GM23248 (cell line): Measurements from ENCODE around the gene MAT2B. TPM values are rescaled to one million over a fixed set of nuclear protein-coding genes. Genes with fewer than 3 reads are reported as not detected.
"Not testable (repeated sequence)": the region's sequence is repeated elsewhere in the genome, so short reads cannot be mapped to it uniquely, and the experiment has no call there.

Source experiments
- DNase-seq: peaks from one replicate; pipeline ENCODE4 v3.0.0-alpha.2; 2015
- H2AFZ ChIP-seq: fragments of 200-600 bp; sonication (generic); 2 replicates; pipeline ENCODE4 v1.6.1; 2016; ENCODE audit warnings: antibody characterized with exemption
- H3F3A ChIP-seq: fragments of 200-600 bp; sonication (generic); 2 replicates; pipeline ENCODE4 v1.6.1; 2016; ENCODE audit warnings: mild to moderate bottlenecking, antibody characterized with exemption, mixed run types; ENCODE audit not compliant: insufficient read depth
- H3K27ac ChIP-seq: fragments of 200-600 bp; sonication (generic); 2 replicates; pipeline ENCODE4 v1.5.1; 2016; ENCODE audit warnings: mild to moderate bottlenecking
- H3K27me3 ChIP-seq: fragments of 200-600 bp; sonication (generic); replicated peaks from 2 replicates; pipeline ENCODE4 v1.6.1; 2016; ENCODE audit warnings: mild to moderate bottlenecking; ENCODE audit not compliant: insufficient read depth
- H3K36me3 ChIP-seq: fragments of 200-600 bp; sonication (generic); 2 replicates; pipeline ENCODE4 v1.6.1; 2016; ENCODE audit warnings: low read depth, mild to moderate bottlenecking
- H3K4me1 ChIP-seq: fragments of 200-600 bp; sonication (generic); 2 replicates; pipeline ENCODE4 v1.6.1; 2016; ENCODE audit warnings: mild to moderate bottlenecking; ENCODE audit not compliant: insufficient read depth
- H3K4me2 ChIP-seq: fragments of 200-600 bp; sonication (generic); one replicate; pipeline ENCODE4 v1.6.1; 2016; ENCODE audit warnings: mild to moderate bottlenecking; ENCODE audit not compliant: unreplicated experiment
- H3K4me3 ChIP-seq: fragments of 200-600 bp; sonication (generic); 2 replicates; pipeline ENCODE4 v1.5.1; 2016; ENCODE audit warnings: mild to moderate bottlenecking
- H3K79me2 ChIP-seq: fragments of 200-600 bp; sonication (generic); 2 replicates; pipeline ENCODE4 v1.6.1; 2016; ENCODE audit warnings: mild to moderate bottlenecking; ENCODE audit not compliant: insufficient read depth
- H3K9ac ChIP-seq: fragments of 200-600 bp; sonication (generic); 2 replicates; pipeline ENCODE4 v1.6.1; 2016; ENCODE audit warnings: mild to moderate bottlenecking
- H3K9me2 ChIP-seq: fragments of 200-600 bp; sonication (generic); 2 replicates; pipeline ENCODE4 v1.6.1; 2016; ENCODE audit warnings: mixed run types, mild to moderate bottlenecking, moderate library complexity; ENCODE audit not compliant: insufficient read depth
- H3K9me3 ChIP-seq: fragments of 200-600 bp; sonication (generic); one replicate; pipeline ENCODE4 v1.6.1; 2017; ENCODE audit warnings: low read depth
- H4K20me1 ChIP-seq: fragments of 200-600 bp; sonication (generic); 2 replicates; pipeline ENCODE4 v1.6.0; 2016; ENCODE audit not compliant: insufficient read depth
- EZH2 ChIP-seq: fragments of 200-600 bp; sonication (generic); IDR thresholded peaks from 2 replicates; pipeline ENCODE4 v1.6.1; 2018; ENCODE audit warnings: antibody characterized with exemption, mild to moderate bottlenecking; ENCODE audit not compliant: insufficient read depth, poor library complexity, severe bottlenecking
- EZH2phosphoT487 ChIP-seq: fragments of 200-600 bp; sonication (generic); IDR thresholded peaks from 2 replicates; pipeline ENCODE4 v1.6.1; 2018; ENCODE audit warnings: antibody characterized with exemption, moderate library complexity, mild to moderate bottlenecking, low read depth; ENCODE audit not compliant: insufficient read depth
- WGBS, 2 experiments: methylation state at CpG; one replicate each; pipeline ENCODE4 v1.1.6; 2015 to 2017; ENCODE audit warnings: low lambda C conversion rate in 2 of 2, low coverage in 1 of 2; ENCODE audit errors: missing lambda C conversion rate in 2 of 2; 5-methylcytosine and 5-hydroxymethylcytosine counted together
- in situ Hi-C: fragments of 300-500 bp; cut with MboI; formaldehyde crosslinking; loops from 2 replicates; pipeline ENCODE4 v1.15.0; 2020
- polyA plus RNA-seq: library from polyadenylated mRNA; unstranded; fragments of >200 nt; fragmentation: Nextera tagmentation; extraction: Ambion mirVana; gene quantifications from 2 replicates; pipeline ENCODE4 v1.2.1, GENCODE V29; 2016
- total RNA-seq: library from RNA; depleted of rRNA; stranded (reverse); fragments of >200 nt; shearing (Covaris generic); gene quantifications from 2 replicates; pipeline ENCODE4 v1.2.3, GENCODE V29; 2014

The MAT2B gene
- total and polyA plus RNA-seq, 2 experiments from 2014 or later = 63.1 to 95.5 TPM

DNA sequence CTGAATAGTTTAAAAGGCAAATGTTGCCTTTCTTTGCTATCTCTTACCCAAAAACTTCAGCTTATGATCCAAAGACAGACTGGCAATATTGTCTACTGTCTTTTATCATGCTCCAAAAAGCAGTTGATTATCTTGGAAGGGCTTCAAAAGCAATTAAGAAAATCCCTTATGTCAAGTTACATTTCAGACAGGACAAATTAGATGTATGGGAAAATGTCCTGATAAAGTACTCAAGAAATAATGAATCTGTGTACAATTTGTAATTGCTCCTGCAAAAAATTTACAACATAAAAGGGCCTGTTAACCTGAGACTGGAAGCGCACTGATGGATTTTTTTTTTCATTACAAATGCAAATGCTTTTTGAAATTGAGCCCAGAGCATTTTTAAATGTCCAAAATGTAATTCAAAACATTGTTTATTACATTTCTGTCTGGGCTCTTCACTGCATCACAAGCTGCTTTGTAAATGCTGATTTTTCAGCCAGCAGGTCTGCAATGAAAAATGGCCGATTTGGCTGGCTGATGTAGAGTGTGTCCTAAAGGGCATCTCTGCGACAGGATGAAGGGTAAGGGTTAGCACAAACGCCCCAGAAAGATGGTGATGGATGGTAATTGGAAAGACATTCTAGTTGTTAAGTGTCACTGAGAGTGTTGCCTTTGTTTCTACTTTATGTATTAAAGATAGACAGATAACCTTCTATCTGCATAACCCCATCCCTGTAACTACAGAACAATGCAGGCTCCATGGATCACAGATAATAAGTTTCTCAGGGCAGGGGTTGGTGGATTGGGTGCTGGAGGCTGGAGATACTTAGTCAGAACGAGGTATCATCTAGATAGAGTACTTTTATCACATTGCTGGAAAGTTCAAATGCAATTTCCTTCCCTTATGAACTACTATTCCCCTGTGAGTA, 27.0 kb downstream of the MAT2B start:
- H3K27me3 ChIP-seq = peaks cover 13% of the 10 kb centered on the region
- H3K9me3 ChIP-seq = no peaks in the 10 kb centered on the region
- no peak overlapping the region for H3K4me2 ChIP-seq
- in situ Hi-C loops = no loop called here
- H3K9me2 ChIP-seq = no peaks in the 10 kb centered on the region
- TF ChIP-seq EZH2phosphoT487 (no peak), EZH2 (no peak)
- no peaks in the 10 kb centered on the region for H3K79me2 ChIP-seq
- WGBS, 2 experiments = 6 to 8% methylated on average over 5 of the region's 5 CpGs
- no peak overlapping the region for H3K9ac ChIP-seq
- H3K4me1 ChIP-seq = no peaks in the 10 kb centered on the region
- H4K20me1 ChIP-seq = no peaks in the 10 kb centered on the region
- H3K27ac ChIP-seq = no peak overlapping the region
- H2AFZ ChIP-seq = no peak overlapping the region
- no peak overlapping the region for H3K4me3 ChIP-seq
- no peaks in the 10 kb centered on the region for H3K36me3 ChIP-seq
- no peaks in the 10 kb centered on the region for H3F3A ChIP-seq
- no peak for DNase-seq

GRCh38 chr5:163533223-163533622, 27.8 kb downstream of the MAT2B start:
- no peak overlapping the region for H3K9ac ChIP-seq
- 39 to 56% methylated on average over 2 of the region's 2 CpGs for WGBS, 2 experiments
- no peak overlapping the region for H2AFZ ChIP-seq
- TF ChIP-seq EZH2phosphoT487 = no peak
- TF ChIP-seq EZH2 = no peak
- H3K4me3 ChIP-seq = no peak overlapping the region
- H3K9me2 ChIP-seq = no peaks in the 10 kb centered on the region
- no peaks in the 10 kb centered on the region for H3F3A ChIP-seq
- no peak for DNase-seq
- no peaks in the 10 kb centered on the region for H4K20me1 ChIP-seq
- in situ Hi-C loops = no loop called here
- H3K27me3 ChIP-seq = peaks cover 13% of the 10 kb centered on the region
- no peaks in the 10 kb centered on the region for H3K36me3 ChIP-seq
- no peak overlapping the region for H3K4me2 ChIP-seq
- no peak overlapping the region for H3K27ac ChIP-seq
- H3K4me1 ChIP-seq = no peaks in the 10 kb centered on the region
- H3K9me3 ChIP-seq = no peaks in the 10 kb centered on the region
- H3K79me2 ChIP-seq = no peaks in the 10 kb centered on the region

GRCh38 chr5:163534492-163535094, 29.2 kb downstream of the MAT2B start:
- WGBS, 2 experiments = 29 to 38% methylated on average over 2 of the region's 2 CpGs
- Histone ChIP-seq H3K36me3 (no peaks in the 10 kb centered on the region), H3K4me1 (no peaks in the 10 kb centered on the region), H3K9ac (no peak overlapping the region), H3K9me3 (no peaks in the 10 kb centered on the region), H3K4me2 (no peak overlapping the region), H4K20me1 (no peaks in the 10 kb centered on the region), H3K79me2 (no peaks in the 10 kb centered on the region), H2AFZ (no peak overlapping the region), H3K9me2 (no peaks in the 10 kb centered on the region), H3K27me3 (peaks cover 13% of the 10 kb centered on the region), H3K4me3 (no peak overlapping the region), H3F3A (no peaks in the 10 kb centered on the region), H3K27ac (no peak overlapping the region)
- TF ChIP-seq EZH2phosphoT487 (no peak), EZH2 (no peak)
- in situ Hi-C loops = no loop called here
- DNase-seq = no peak

GRCh38 chr5:163535290-163535689, 29.9 kb downstream of the MAT2B start:
- 67 to 71% methylated on average over 3 of the region's 3 CpGs for WGBS, 2 experiments
- H3K27ac ChIP-seq = no peak overlapping the region
- no peak for DNase-seq
- H3F3A ChIP-seq = no peaks in the 10 kb centered on the region
- H4K20me1 ChIP-seq = no peaks in the 10 kb centered on the region
- H3K9me3 ChIP-seq = no peaks in the 10 kb centered on the region
- no peak overlapping the region for H3K4me3 ChIP-seq
- no peak overlapping the region for H2AFZ ChIP-seq
- no peaks in the 10 kb centered on the region for H3K4me1 ChIP-seq
- H3K79me2 ChIP-seq = no peaks in the 10 kb centered on the region
- no peak overlapping the region for H3K9ac ChIP-seq
- in situ Hi-C loops = no loop called here
- no peak overlapping the region for H3K4me2 ChIP-seq
- H3K27me3 ChIP-seq = peaks cover 13% of the 10 kb centered on the region
- TF ChIP-seq EZH2 (no peak), EZH2phosphoT487 (no peak)
- no peaks in the 10 kb centered on the region for H3K9me2 ChIP-seq
- H3K36me3 ChIP-seq = no peaks in the 10 kb centered on the region

DNA sequence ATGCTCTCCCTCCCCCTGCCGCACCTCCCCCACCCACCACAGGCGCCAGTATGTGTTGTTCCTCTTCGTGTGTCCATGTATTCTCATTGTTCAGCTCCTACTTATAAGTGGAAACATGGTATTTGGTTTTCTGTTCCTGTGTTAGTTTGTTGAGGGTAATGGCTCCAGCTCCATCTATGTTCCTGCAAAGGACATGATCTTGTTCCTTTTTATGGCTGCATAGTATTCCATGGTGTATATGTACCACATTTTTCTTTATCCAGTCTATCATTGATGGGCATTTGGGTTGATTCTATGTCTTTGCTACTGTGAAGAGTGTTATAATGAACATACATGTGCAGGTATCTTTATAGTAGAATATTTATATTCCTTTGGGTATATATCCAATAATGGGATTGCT, 31.0 kb downstream of the MAT2B start:
- H3K4me2 ChIP-seq, H3K9ac ChIP-seq, in situ Hi-C loops, H3K27ac ChIP-seq, H3K4me3 ChIP-seq, H3K79me2 ChIP-seq, H3K9me2 ChIP-seq, H4K20me1 ChIP-seq, H2AFZ ChIP-seq, DNase-seq, H3K9me3 ChIP-seq, H3K4me1 ChIP-seq, H3F3A ChIP-seq, H3K36me3 ChIP-seq: not testable (repeated sequence)
- WGBS, 2 experiments = 29 to 34% methylated on average over 3 of the region's 3 CpGs
- H3K27me3 ChIP-seq = peaks cover 13% of the 10 kb centered on the region
